Stomach (tissue), 4 donors: ENCODE data around the gene SLC26A4.

Source experiments
- POLR2A ChIP-seq, 4 donors: fragments of 450-650 bp; IDR thresholded peaks; one replicate each; pipeline ENCODE4 v1.6.1; 2016; ENCODE audit warnings: antibody characterized with exemption in 4 of 4, control low read depth in 2 of 4, mild to moderate bottlenecking in 1 of 4, moderate library complexity in 1 of 4
- POLR2AphosphoS5 ChIP-seq, 3 donors: sonication (generic); formaldehyde crosslinking; IDR thresholded peaks; one replicate each; pipeline ENCODE4 v1.6.1; 2016; ENCODE audit warnings: antibody characterized with exemption in 3 of 3
- TF ChIP-seq, protein P1 (sequence below), 7 experiments: fragments of 450-650 bp in 4 of 7; fragments of 200-600 bp in 3 of 7; sonication (generic) in 3 of 7; IDR thresholded peaks; one replicate each; pipeline ENCODE4 v1.5.1; 2016 to 2019; ENCODE audit warnings: antibody characterized with exemption in 7 of 7, control low read depth in 2 of 7, mild to moderate bottlenecking in 1 of 7

DNA sequence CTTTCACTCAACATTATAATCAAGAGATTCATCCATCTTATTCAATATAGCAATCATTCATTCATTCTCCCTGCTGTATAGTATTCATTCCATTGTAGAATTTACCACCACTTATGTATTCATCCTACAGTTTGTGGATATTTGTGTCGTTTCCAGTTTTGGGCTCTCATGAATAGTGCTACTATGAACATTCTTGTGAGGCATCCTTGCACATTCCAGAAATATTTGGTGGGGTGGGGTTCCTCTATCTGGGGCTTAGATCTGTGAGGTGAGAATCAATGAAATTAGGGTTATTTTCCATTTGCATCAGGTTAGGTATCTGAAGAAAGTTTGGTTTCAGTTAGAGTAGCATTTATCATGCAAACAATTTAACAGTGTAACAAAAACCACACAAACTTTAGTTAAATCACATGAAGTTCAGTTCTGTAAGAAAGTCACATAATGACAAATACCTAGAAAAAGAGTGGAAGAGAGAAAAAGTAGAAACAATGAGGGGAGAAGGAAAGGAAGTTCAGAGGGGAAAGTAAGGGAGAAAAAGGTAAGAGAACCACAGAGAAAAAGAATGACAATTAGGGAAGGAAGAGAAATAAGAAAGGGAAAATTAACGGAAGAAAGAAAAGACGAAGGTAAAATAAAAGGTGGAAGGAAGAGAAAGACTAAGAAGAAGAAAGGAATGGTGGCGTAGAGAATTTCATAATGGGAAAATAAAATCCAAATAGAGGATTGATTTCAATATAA is 58.0 kb downstream of the SLC26A4 start:
- TF ChIP-seq, protein P1, sequence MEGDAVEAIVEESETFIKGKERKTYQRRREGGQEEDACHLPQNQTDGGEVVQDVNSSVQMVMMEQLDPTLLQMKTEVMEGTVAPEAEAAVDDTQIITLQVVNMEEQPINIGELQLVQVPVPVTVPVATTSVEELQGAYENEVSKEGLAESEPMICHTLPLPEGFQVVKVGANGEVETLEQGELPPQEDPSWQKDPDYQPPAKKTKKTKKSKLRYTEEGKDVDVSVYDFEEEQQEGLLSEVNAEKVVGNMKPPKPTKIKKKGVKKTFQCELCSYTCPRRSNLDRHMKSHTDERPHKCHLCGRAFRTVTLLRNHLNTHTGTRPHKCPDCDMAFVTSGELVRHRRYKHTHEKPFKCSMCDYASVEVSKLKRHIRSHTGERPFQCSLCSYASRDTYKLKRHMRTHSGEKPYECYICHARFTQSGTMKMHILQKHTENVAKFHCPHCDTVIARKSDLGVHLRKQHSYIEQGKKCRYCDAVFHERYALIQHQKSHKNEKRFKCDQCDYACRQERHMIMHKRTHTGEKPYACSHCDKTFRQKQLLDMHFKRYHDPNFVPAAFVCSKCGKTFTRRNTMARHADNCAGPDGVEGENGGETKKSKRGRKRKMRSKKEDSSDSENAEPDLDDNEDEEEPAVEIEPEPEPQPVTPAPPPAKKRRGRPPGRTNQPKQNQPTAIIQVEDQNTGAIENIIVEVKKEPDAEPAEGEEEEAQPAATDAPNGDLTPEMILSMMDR (IDR thresholded peaks at IDR 0.05) = no peak
- TF ChIP-seq POLR2A (IDR thresholded peaks at IDR 0.05) (no peak), POLR2AphosphoS5 (IDR thresholded peaks at IDR 0.05) (no peak)
